ENCODE measurements around the gene GRWD1. TPM values are rescaled to one million over a fixed set of nuclear protein-coding genes. Genes with fewer than 3 reads are reported as not detected.
A peak's percentile ranks its signal among the peaks of the same experiment; 100 is the strongest.
"Not testable (repeated sequence)": the region's sequence is repeated elsewhere in the genome, so short reads cannot be mapped to it uniquely, and the experiment has no call there.

Gene GRWD1
- total RNA-seq, 4 donors from 2014 or later = 19.5 to 90.5 (median 31.5) TPM

DNA sequence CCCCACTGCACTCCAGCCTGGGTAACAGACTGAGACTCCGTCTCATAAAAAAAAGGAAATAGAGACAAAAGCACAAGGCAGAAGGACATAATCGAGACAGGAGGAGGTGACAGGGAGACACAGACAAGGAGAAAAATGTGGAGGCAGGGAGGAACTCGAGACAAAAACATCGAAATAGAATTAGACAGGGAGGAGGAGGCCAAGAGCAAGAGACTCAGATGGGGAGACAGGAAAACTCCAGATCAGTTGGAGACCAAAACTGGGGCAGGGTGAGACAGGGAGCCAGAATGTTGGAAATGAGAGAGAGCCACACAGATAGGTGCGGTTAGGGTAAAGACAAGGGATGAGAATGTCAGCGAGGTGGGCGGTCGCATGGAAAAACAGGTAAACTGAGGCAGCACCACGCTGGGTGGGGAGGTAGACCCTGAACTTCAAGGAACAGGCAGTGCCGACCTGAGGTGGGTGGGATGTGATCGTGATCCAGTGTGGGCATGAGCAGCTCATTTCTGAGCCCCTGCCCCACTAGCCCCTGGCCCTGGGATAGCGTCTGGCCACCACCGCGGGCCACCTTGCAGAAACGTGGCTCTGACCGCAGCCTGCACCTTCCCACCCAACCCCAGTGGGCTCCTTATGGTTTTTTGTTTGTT lies 38.6 kb downstream of the GRWD1 start:
- TF ChIP-seq, protein P1, sequence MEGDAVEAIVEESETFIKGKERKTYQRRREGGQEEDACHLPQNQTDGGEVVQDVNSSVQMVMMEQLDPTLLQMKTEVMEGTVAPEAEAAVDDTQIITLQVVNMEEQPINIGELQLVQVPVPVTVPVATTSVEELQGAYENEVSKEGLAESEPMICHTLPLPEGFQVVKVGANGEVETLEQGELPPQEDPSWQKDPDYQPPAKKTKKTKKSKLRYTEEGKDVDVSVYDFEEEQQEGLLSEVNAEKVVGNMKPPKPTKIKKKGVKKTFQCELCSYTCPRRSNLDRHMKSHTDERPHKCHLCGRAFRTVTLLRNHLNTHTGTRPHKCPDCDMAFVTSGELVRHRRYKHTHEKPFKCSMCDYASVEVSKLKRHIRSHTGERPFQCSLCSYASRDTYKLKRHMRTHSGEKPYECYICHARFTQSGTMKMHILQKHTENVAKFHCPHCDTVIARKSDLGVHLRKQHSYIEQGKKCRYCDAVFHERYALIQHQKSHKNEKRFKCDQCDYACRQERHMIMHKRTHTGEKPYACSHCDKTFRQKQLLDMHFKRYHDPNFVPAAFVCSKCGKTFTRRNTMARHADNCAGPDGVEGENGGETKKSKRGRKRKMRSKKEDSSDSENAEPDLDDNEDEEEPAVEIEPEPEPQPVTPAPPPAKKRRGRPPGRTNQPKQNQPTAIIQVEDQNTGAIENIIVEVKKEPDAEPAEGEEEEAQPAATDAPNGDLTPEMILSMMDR (IDR thresholded peaks at IDR 0.05) = no peak
- DNase-seq (ENCODE audit: low spot score) (no peak), ATAC-seq (ENCODE audit: low FRiP score) (no peak)

- no peak for ATAC-seq (ENCODE audit: low FRiP score)
- DNase-seq (ENCODE audit: low spot score) = no peak
- TF ChIP-seq, protein P1 (IDR thresholded peaks at IDR 0.05) = no peak
Observed at GRCh38 chr19:48484931-48485612, 39.3 kb downstream of the GRWD1 start.

DNA sequence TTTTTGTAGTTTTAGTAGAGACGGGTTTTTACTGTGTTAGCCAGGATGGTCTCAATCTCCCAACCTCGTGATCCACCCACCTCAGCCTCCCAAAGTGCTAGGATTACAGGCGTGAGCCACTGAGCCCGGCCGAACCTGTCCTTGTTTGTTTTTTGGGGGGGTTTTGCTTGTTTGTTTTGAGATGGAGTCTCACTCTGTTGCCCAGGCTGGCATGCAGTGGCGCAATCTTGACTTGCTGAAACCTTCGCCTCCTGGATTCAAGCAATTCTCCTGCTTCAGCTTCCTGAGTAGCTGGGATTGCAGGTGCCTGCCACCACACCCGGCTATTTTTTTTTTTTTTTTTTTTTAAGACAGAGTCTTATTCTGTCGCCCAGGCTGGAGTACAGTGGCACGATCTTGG lies 40.9 kb downstream of the GRWD1 start:
- not testable (repeated sequence) for DNase-seq (ENCODE audit: low spot score); ATAC-seq (ENCODE audit: low FRiP score)

- ATAC-seq (ENCODE audit: low FRiP score) = no peak
- TF ChIP-seq, protein P1 (IDR thresholded peaks at IDR 0.05) = no peak
- no peak for DNase-seq (ENCODE audit: low spot score)
Observed at GRCh38 chr19:48487544-48487943, 41.8 kb downstream of the GRWD1 start.

- ATAC-seq (ENCODE audit: low FRiP score) (peak; percentile 20), DNase-seq (ENCODE audit: low spot score) (peak; percentile 63)
Observed at GRCh38 chr19:48487948-48488347, 42.2 kb downstream of the GRWD1 start.

GRCh38 chr19:48488478-48488877 lies 42.7 kb downstream of the GRWD1 start:
- not testable (repeated sequence) for ATAC-seq (ENCODE audit: low FRiP score); DNase-seq (ENCODE audit: low spot score)

More at GRCh38 chr19:48487948-48488347, 42.2 kb downstream of the GRWD1 start:
- TF ChIP-seq, protein P1 (IDR thresholded peaks at IDR 0.05) = no peak

- ATAC-seq (ENCODE audit: low FRiP score) (no peak), DNase-seq (ENCODE audit: low spot score) (peak; percentile 58)
- TF ChIP-seq, protein P1 (IDR thresholded peaks at IDR 0.05) = peak in 1 of 3 donors; percentile 79
Observed at GRCh38 chr19:48489608-48490216, 43.9 kb downstream of the GRWD1 start.

All from omental fat pad (tissue), 4 donors.